PC-3 (cell line): Measurements from ENCODE around the gene SDK2. TPM values are rescaled to one million over a fixed set of nuclear protein-coding genes. Genes with fewer than 3 reads are reported as not detected.

ENCODE experiments used
- ATAC-seq: fragments of 200-7000 bp; cut with Tn5 transposase; 2 replicates; pipeline ENCODE4 v1.9.1; 2020; ENCODE audit warnings: mild to moderate bottlenecking, moderate library complexity
- BruUV-seq: library from RNA; stranded (reverse); fragments of 400-500 nt; replicated peaks from 2 replicates; lab custom pipeline; 2021; lab: Mats Ljungman, UMichigan
- CTCF ChIA-PET: fragments of 300-600 bp; sonication (Branson Sonifier 250); formaldehyde crosslinking; loops from one replicate; lab custom pipeline; 2022; ENCODE audit warnings: antibody characterized with exemption; lab: Charles Lee
- POLR2A ChIA-PET: fragments of 300-600 bp; sonication (Branson Sonifier 250); formaldehyde crosslinking; loops from one replicate; lab custom pipeline; 2022; ENCODE audit warnings: antibody characterized with exemption; ENCODE audit not compliant: unreplicated experiment; lab: Charles Lee
- DNase-seq: peaks from one replicate; pipeline ENCODE4 v3.0.0-alpha.2; 2015
- H2AFZ ChIP-seq: fragments of 300-600 bp; sonication (generic); 2 replicates; pipeline ENCODE4 v1.6.0; 2016; ENCODE audit warnings: antibody characterized with exemption, low read length
- H3F3A ChIP-seq: fragments of 300-600 bp; sonication (generic); one replicate; pipeline ENCODE4 v1.6.0; 2017; ENCODE audit warnings: antibody characterized with exemption, low read length, control low read depth, mild to moderate bottlenecking; ENCODE audit not compliant: unreplicated experiment
- H3K27ac ChIP-seq: fragments of 300-600 bp; sonication (generic); 2 replicates; pipeline ENCODE4 v1.5.1; 2016; ENCODE audit warnings: mild to moderate bottlenecking, low read length
- H3K27me3 ChIP-seq: fragments of 300-600 bp; sonication (generic); 2 replicates; pipeline ENCODE4 v1.6.1; 2016; ENCODE audit warnings: low read length, mixed read lengths
- H3K36me3 ChIP-seq: fragments of 300-600 bp; sonication (generic); 2 replicates; pipeline ENCODE4 v1.6.1; 2016; ENCODE audit warnings: low read depth, mixed run types, low read length, mixed read lengths
- H3K4me1 ChIP-seq: fragments of 300-600 bp; sonication (generic); 2 replicates; pipeline ENCODE4 v1.5.1; 2016; ENCODE audit warnings: low read length; ENCODE audit not compliant: insufficient read depth
- H3K4me2 ChIP-seq: fragments of 300-600 bp; sonication (generic); 2 replicates; pipeline ENCODE4 v1.6.0; 2016; ENCODE audit warnings: low read length
- H3K4me3 ChIP-seq: fragments of 300-600 bp; sonication (generic); 2 replicates; pipeline ENCODE4 v1.5.1; 2016; ENCODE audit warnings: mild to moderate bottlenecking, low read length, mixed read lengths
- H3K79me2 ChIP-seq: fragments of 300-600 bp; sonication (generic); 2 replicates; pipeline ENCODE4 v1.6.1; 2017; ENCODE audit warnings: low read length, mixed read lengths
- H3K9ac ChIP-seq: fragments of 300-600 bp; sonication (generic); 2 replicates; pipeline ENCODE4 v1.6.0; 2016; ENCODE audit warnings: mild to moderate bottlenecking, low read length
- H3K9me2 ChIP-seq: fragments of 300-600 bp; sonication (generic); replicated peaks from 2 replicates; pipeline ENCODE4 v1.6.1; 2016; ENCODE audit warnings: mixed run types, low read length, mixed read lengths
- H3K9me3 ChIP-seq: fragments of 300-600 bp; sonication (generic); 2 replicates; pipeline ENCODE4 v1.6.1; 2016; ENCODE audit warnings: low read length, mixed read lengths
- H4K20me1 ChIP-seq: fragments of 300-600 bp; sonication (generic); 2 replicates; pipeline ENCODE4 v1.6.1; 2016; ENCODE audit warnings: low read length, mixed read lengths
- EZH2 ChIP-seq: fragments of 300-600 bp; sonication (generic); IDR thresholded peaks from one replicate; pipeline ENCODE4 v1.6.1; 2017; ENCODE audit warnings: antibody characterized with exemption, mild to moderate bottlenecking, low read length; ENCODE audit not compliant: unreplicated experiment
- EZH2phosphoT487 ChIP-seq: fragments of 300-600 bp; sonication (generic); IDR thresholded peaks from 2 replicates; pipeline ENCODE4 v1.6.1; 2018; ENCODE audit warnings: mild to moderate bottlenecking, antibody characterized with exemption, low read length, borderline replicate concordance
- intact Hi-C: fragments of 100-400 bp; cut with micrococcal nuclease; formaldehyde crosslinking; loops from 2 replicates; pipeline ENCODE4 v1.9.0; 2023
- total RNA-seq: library from RNA; depleted of rRNA; stranded (reverse); fragments of >200 nt; gene quantifications from 2 replicates; pipeline ENCODE4 v1.2.3, GENCODE V29; 2014
- TF ChIP-seq, protein P1 (sequence below): fragments of 300-600 bp; sonication (generic); conservative IDR thresholded peaks from 2 replicates; pipeline ENCODE4 v1.5.1; 2017; ENCODE audit warnings: antibody characterized with exemption, low read depth, mild to moderate bottlenecking, low read length

SDK2 gene
- total RNA-seq, 1 experiment from 2014 or later = 0.07 TPM

DNA sequence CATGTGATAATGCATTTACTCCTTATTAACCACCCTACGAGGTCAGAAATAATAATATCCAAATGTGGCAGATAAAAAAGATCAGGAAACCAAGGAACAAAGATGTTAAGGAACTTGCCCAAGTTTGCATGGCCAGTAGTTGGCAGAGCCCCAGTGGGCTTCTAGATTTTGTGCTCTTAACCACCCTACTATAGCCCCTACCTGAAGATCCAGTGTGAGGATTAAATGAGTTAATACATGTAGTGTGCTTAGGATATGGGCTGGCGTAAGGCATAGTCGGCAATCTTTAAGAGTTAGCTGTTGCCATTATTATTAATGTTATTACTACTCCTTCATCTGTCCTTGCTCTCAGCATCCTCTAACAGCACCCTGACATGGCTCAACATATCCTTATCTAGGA is 153.4 kb downstream of the SDK2 start:
- POLR2A ChIA-PET = no interaction called here

DNA sequence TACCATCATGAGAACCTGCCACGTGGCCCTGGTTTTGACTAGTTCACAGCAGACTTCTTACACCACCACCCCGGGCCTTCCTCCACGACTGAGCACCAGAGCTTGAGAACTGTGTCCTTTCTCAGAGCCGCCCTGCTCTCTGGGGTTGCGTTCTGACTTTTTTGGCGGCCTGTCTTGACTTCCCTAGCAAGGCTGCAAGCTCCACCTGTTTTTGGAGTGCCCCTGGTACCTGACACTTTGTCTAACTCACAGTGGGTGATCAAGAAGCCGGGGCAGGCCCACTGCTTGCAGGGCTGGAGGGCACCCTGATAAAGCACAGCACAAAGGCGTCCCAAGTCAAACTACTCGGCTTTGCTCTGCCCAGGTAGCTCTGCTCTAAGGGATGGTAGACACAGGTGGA is 154.3 kb downstream of the SDK2 start:
- Histone ChIP-seq H3K4me1 (no peaks in the 10 kb centered on the region), H3K79me2 (no peaks in the 10 kb centered on the region), H3K27me3 (peaks cover 50% of the 10 kb centered on the region), H3K4me2 (no peak overlapping the region), H4K20me1 (no peaks in the 10 kb centered on the region), H3F3A (no peaks in the 10 kb centered on the region), H3K9me2 (no peaks in the 10 kb centered on the region), H3K36me3 (no peaks in the 10 kb centered on the region), H2AFZ (no peak overlapping the region), H3K4me3 (no peak overlapping the region), H3K9ac (no peak overlapping the region), H3K27ac (no peak overlapping the region), H3K9me3 (0 out of 2 replicates have a peak, but pooled peaks cover 6% of the 10 kb centered on the region)
- BruUV-seq = no TSS peak
- intact Hi-C loops = no loop called here
- ChIA-PET POLR2A (no interaction called here), CTCF (no interaction called here)
- no peak for DNase-seq
- ATAC-seq = no peak
- no peak for TF ChIP-seq EZH2
- TF ChIP-seq, protein P1, sequence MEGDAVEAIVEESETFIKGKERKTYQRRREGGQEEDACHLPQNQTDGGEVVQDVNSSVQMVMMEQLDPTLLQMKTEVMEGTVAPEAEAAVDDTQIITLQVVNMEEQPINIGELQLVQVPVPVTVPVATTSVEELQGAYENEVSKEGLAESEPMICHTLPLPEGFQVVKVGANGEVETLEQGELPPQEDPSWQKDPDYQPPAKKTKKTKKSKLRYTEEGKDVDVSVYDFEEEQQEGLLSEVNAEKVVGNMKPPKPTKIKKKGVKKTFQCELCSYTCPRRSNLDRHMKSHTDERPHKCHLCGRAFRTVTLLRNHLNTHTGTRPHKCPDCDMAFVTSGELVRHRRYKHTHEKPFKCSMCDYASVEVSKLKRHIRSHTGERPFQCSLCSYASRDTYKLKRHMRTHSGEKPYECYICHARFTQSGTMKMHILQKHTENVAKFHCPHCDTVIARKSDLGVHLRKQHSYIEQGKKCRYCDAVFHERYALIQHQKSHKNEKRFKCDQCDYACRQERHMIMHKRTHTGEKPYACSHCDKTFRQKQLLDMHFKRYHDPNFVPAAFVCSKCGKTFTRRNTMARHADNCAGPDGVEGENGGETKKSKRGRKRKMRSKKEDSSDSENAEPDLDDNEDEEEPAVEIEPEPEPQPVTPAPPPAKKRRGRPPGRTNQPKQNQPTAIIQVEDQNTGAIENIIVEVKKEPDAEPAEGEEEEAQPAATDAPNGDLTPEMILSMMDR = no peak
- no peak for TF ChIP-seq EZH2phosphoT487

More for the DNA sequence above, 153.4 kb downstream of the SDK2 start:
- CTCF ChIA-PET = no interaction called here
- no peak overlapping the region for H3K4me2 ChIP-seq
- no peak overlapping the region for H3K4me3 ChIP-seq
- H3K9me2 ChIP-seq = no peaks in the 10 kb centered on the region
- DNase-seq (no peak), ATAC-seq (no peak)
- no TSS peak for BruUV-seq
- H3K9ac ChIP-seq = no peak overlapping the region
- H3K4me1 ChIP-seq = no peaks in the 10 kb centered on the region
- H4K20me1 ChIP-seq = no peaks in the 10 kb centered on the region
- H3F3A ChIP-seq = no peaks in the 10 kb centered on the region
- TF ChIP-seq EZH2 = no peak
- no peaks in the 10 kb centered on the region for H3K79me2 ChIP-seq
- no peak overlapping the region for H2AFZ ChIP-seq
- peaks cover 59% of the 10 kb centered on the region for H3K27me3 ChIP-seq
- no peak overlapping the region for H3K27ac ChIP-seq
- intact Hi-C loops = no loop called here
- H3K36me3 ChIP-seq = no peaks in the 10 kb centered on the region
- no peaks in the 10 kb centered on the region for H3K9me3 ChIP-seq

DNA sequence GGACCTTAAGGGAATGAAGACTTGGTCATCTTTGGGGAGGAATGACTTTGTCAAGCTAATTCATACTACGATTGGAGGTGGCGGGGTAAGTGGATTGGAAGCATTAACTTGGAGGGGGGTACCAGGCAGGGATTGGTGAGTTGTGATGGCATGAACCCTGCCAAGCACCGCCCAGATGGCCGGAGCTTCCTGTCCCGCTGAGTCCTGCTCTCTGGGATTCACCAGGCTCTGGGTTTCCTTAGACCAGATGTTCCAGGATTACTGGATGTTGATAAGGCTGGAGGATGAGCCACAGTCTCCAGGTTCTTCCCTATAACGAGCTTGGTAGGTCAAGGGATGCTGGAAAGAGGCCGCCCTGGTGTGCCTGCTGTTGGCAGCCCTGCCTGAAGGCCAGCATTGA is 154.9 kb downstream of the SDK2 start:
- no peak for ATAC-seq
- POLR2A ChIA-PET = no interaction called here

More for the DNA sequence above, 154.9 kb downstream of the SDK2 start:
- intact Hi-C loops = no loop called here
- Histone ChIP-seq H2AFZ (no peak overlapping the region), H3K9me2 (no peaks in the 10 kb centered on the region), H3K4me3 (no peak overlapping the region), H3K4me1 (no peaks in the 10 kb centered on the region), H3F3A (no peaks in the 10 kb centered on the region), H3K4me2 (no peak overlapping the region), H3K9ac (no peak overlapping the region), H3K79me2 (no peaks in the 10 kb centered on the region), H3K36me3 (no peaks in the 10 kb centered on the region), H3K9me3 (0 out of 2 replicates have a peak, but pooled peaks cover 9% of the 10 kb centered on the region), H3K27me3 (peaks cover 44% of the 10 kb centered on the region), H4K20me1 (no peaks in the 10 kb centered on the region), H3K27ac (no peak overlapping the region)
- no peak for DNase-seq
- no TSS peak for BruUV-seq
- CTCF ChIA-PET = no interaction called here
- TF ChIP-seq EZH2phosphoT487 (no peak), EZH2 (no peak)
- TF ChIP-seq, protein P1 = no peak
